Tibial artery (tissue), 4 donors: ENCODE measurements around the gene MOCOS.

ENCODE experiments used
- DNase-seq, 2 donors: peaks; one replicate each; pipeline ENCODE4 v3.0.0-alpha.2; 2019
- H3K27ac ChIP-seq, 2 donors: fragments of 200-600 bp; sonication (generic) in 1 of 2; 1 replicate in 1 of 2; 2 replicates in 1 of 2; pipeline ENCODE4 v1.5.1; 2018 to 2019; ENCODE audit warnings: mild to moderate bottlenecking in 1 of 2
- H3K27me3 ChIP-seq, 2 donors: fragments of 200-600 bp; sonication (generic) in 1 of 2; one replicate each; pipeline versions ENCODE4 v1.5.1 to v1.6.0; 2016 to 2019
- H3K36me3 ChIP-seq, 3 donors: fragments of 200-600 bp; sonication (generic) in 2 of 3; one replicate each; pipeline ENCODE4 v1.5.1; 2016 to 2019; ENCODE audit warnings: mild to moderate bottlenecking in 2 of 3
- H3K4me1 ChIP-seq, 4 donors: fragments of 200-600 bp; sonication (generic) in 2 of 4; 1 replicate in 3 of 4; 2 replicates in 1 of 4; pipeline ENCODE4 v1.5.1; 2016 to 2019
- H3K4me3 ChIP-seq, 2 donors: fragments of 200-600 bp; sonication (generic) in 1 of 2; 1 replicate in 1 of 2; 2 replicates in 1 of 2; pipeline ENCODE4 v1.5.1; 2018 to 2019; ENCODE audit warnings: mild to moderate bottlenecking in 2 of 2
- H3K9me3 ChIP-seq, 3 donors: fragments of 200-600 bp; sonication (generic) in 1 of 3; one replicate each; pipeline ENCODE4 v1.5.1; 2016 to 2019
- CTCF ChIP-seq, 2 experiments: fragments of 200-600 bp in 1 of 2; fragments of 450-650 bp in 1 of 2; IDR thresholded peaks; one replicate each; pipeline ENCODE4 v1.5.1; 2017 to 2019; ENCODE audit warnings: antibody characterized with exemption in 2 of 2, mild to moderate bottlenecking in 1 of 2, moderate library complexity in 1 of 2
- intact Hi-C: fragments of 100-400 bp; cut with DNase I; formaldehyde crosslinking; loops from one replicate; pipeline ENCODE4 v1.15.0; 2023; ENCODE audit warnings: low total_unique reads

Gene MOCOS

GRCh38 chr18:36284268-36284667 is 97.0 kb downstream of the MOCOS start:
- TF ChIP-seq CTCF (IDR thresholded peaks at IDR 0.05) = no peak
- no peak for DNase-seq

GRCh38 chr18:36284671-36285295 is 97.5 kb downstream of the MOCOS start:
- Histone ChIP-seq H3K4me3 (no peak overlapping the region), H3K36me3 (no peaks in the 10 kb centered on the region), H3K4me1 (no peaks in the 10 kb centered on the region), H3K9me3 (peaks cover 0 to 6% (median 0%) of the 10 kb centered on the region in 3 donors), H3K27ac (no peak overlapping the region), H3K27me3 (peaks cover 0 to 4% of the 10 kb centered on the region in 2 donors)
- intact Hi-C loops = loop anchor here (2.0 to 5.0 kb wide), 2 partner anchors 188 to 267 kb away; no protein-coding TSS in a partner anchor
- TF ChIP-seq CTCF (IDR thresholded peaks at IDR 0.05) = peak; percentile 92
- peak in 1 of 2 donors; percentile 45 for DNase-seq

More at GRCh38 chr18:36284268-36284667, 97.0 kb downstream of the MOCOS start:
- Histone ChIP-seq H3K27me3 (peaks cover 0 to 4% of the 10 kb centered on the region in 2 donors), H3K4me3 (no peak overlapping the region), H3K4me1 (no peaks in the 10 kb centered on the region), H3K36me3 (no peaks in the 10 kb centered on the region), H3K9me3 (peaks cover 0 to 6% (median 0%) of the 10 kb centered on the region in 3 donors), H3K27ac (no peak overlapping the region)
- intact Hi-C loops = loop anchor here (2.0 to 5.0 kb wide), 2 partner anchors 187 to 267 kb away; no protein-coding TSS in a partner anchor

GRCh38 chr18:36287653-36288052 is 100.4 kb downstream of the MOCOS start:
- intact Hi-C loops = no loop called here
- DNase-seq = no peak
- no peak for TF ChIP-seq CTCF (IDR thresholded peaks at IDR 0.05)
- Histone ChIP-seq H3K9me3 (peaks cover 0 to 6% (median 0%) of the 10 kb centered on the region in 3 donors), H3K27me3 (peaks cover 0 to 4% of the 10 kb centered on the region in 2 donors), H3K36me3 (no peaks in the 10 kb centered on the region), H3K4me1 (no peaks in the 10 kb centered on the region), H3K27ac (no peak overlapping the region), H3K4me3 (no peak overlapping the region)

GRCh38 chr18:36288689-36289088 is 101.4 kb downstream of the MOCOS start:
- no peaks in the 10 kb centered on the region for H3K4me1 ChIP-seq
- DNase-seq = no peak
- TF ChIP-seq CTCF (IDR thresholded peaks at IDR 0.05) = no peak
- no peak overlapping the region for H3K4me3 ChIP-seq
- peaks cover 0 to 4% of the 10 kb centered on the region in 2 donors for H3K27me3 ChIP-seq
- intact Hi-C loops = no loop called here
- no peak overlapping the region for H3K27ac ChIP-seq
- H3K9me3 ChIP-seq = peaks cover 0 to 6% (median 0%) of the 10 kb centered on the region in 3 donors
- no peaks in the 10 kb centered on the region for H3K36me3 ChIP-seq

GRCh38 chr18:36294031-36294430 is 106.7 kb downstream of the MOCOS start:
- intact Hi-C loops = loop anchor here (10.0 kb wide), 1 partner anchor 171 kb away; no protein-coding TSS in a partner anchor
- Histone ChIP-seq H3K4me3 (no peak overlapping the region), H3K9me3 (peaks cover 0 to 3% (median 0%) of the 10 kb centered on the region in 3 donors), H3K27ac (no peak overlapping the region), H3K36me3 (no peaks in the 10 kb centered on the region), H3K4me1 (peaks cover 0 to 19% (median 6%) of the 10 kb centered on the region in 4 donors), H3K27me3 (no peaks in the 10 kb centered on the region)
- no peak for DNase-seq
- no peak for TF ChIP-seq CTCF (IDR thresholded peaks at IDR 0.05)
